ENCODE data around the gene LHX3. TPM values are rescaled to one million over a fixed set of nuclear protein-coding genes. Genes with fewer than 3 reads are reported as not detected.

The LHX3 gene
- total RNA-seq, 1 experiment from 2014 or later = not detected

DNA sequence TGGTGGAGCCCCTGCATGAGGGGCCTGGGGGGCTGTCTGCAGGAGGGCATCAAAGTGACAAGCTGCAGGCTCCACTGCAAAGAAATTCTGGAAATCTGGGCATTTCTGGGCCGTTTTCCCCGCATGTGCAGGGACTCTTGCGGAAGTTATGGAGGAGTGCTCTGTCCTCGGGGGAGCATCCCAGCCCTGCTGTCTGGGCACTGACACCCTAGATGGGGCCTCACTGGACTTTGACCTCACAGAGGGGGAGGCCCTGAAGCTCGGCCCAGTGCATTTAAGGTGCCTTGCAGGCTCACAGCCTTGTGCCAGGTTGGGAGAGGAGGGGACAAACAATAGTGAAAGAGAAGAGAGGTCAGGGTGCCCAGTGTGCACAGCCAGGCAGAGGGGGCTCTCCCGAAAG is 35.4 kb downstream of the LHX3 start:
- Histone ChIP-seq H3K79me2 (ENCODE audit: insufficient read depth, low read length) (no peaks in the 10 kb centered on the region), H3K79me1 (ENCODE audit: insufficient read depth, low read depth, low read length, poor library complexity, severe bottlenecking) (no peaks in the 10 kb centered on the region), H3K14ac (ENCODE audit: insufficient read depth, low read length) (no peak overlapping the region), H3K18ac (ENCODE audit: insufficient read length, low read depth, low read length) (no peak overlapping the region), H2BK120ac (ENCODE audit: low read depth, low read length, poor library complexity, severe bottlenecking) (no peak overlapping the region), H3K23ac (ENCODE audit: insufficient read length, low read depth, low read length) (no peak overlapping the region), H4K8ac (replicated peaks; ENCODE audit: insufficient read length, low read depth, low read length) (no peak overlapping the region), H4K20me1 (ENCODE audit: control insufficient read depth, insufficient read depth, insufficient read length) (no peaks in the 10 kb centered on the region), H3K27me3 (ENCODE audit: insufficient read depth, low read length) (no peaks in the 10 kb centered on the region), H3K27ac (ENCODE audit: insufficient read length, low read depth, low read length) (no peak overlapping the region), H2BK15ac (ENCODE audit: low read depth, low read length) (no peak overlapping the region), H3K4me1 (ENCODE audit: insufficient read depth, low read length) (peaks cover 1% of the 10 kb centered on the region; the same call in 1 of the 2 replicates), H4K91ac (ENCODE audit: insufficient read length, low read depth, low read length) (no peak overlapping the region), H3K4ac (ENCODE audit: low read depth, low read length) (no peak overlapping the region), H3K9me3 (ENCODE audit: control insufficient read depth, low read depth, low read length) (no peaks in the 10 kb centered on the region), H3K4me2 (ENCODE audit: insufficient read depth, insufficient read length, low read length) (no peak overlapping the region), H3K23me2 (ENCODE audit: insufficient read length, low read depth, low read length, poor library complexity, severe bottlenecking) (no peaks in the 10 kb centered on the region), H3T11ph (ENCODE audit: low read length) (no peak overlapping the region), H3K9ac (ENCODE audit: extremely low read depth, insufficient read length, low read length) (no peak overlapping the region), H2BK20ac (ENCODE audit: low read depth, low read length, poor library complexity, severe bottlenecking) (no peak overlapping the region), H2AFZ (ENCODE audit: low read length) (no peak overlapping the region), H4K5ac (ENCODE audit: insufficient read length, low read depth, low read length) (no peak overlapping the region), H2BK5ac (ENCODE audit: insufficient read length, low read length) (no peak overlapping the region), H2BK12ac (ENCODE audit: insufficient read length, low read depth, low read length) (no peak overlapping the region), H3K56ac (ENCODE audit: insufficient read length, low read depth, low read length) (no peak overlapping the region), H2AK5ac (ENCODE audit: insufficient read length, low read length) (no peak overlapping the region)
- Mint-ChIP-seq H3K9me3 (peaks cover 3 to 5% of the 10 kb centered on the region in 2 experiments; a peak in 3 of 5 replicates), H3K36me3 (ENCODE audit: insufficient read depth in 1 of 3, low read depth in 3 of 3) (no peaks in the 10 kb centered on the region; a peak in 3 of 7 replicates), H3K27me3 (ENCODE audit: low read depth) (peaks cover 2% of the 10 kb centered on the region), H3K4me1 (peaks cover 22 to 34% of the 10 kb centered on the region in 2 experiments), H3K27ac (peak overlapping the region in 1 of 3 experiments; percentile 24; a peak in 1 of 7 replicates), H3K4me3 (no peak overlapping the region)
- no peak for DNase-seq
- no CpG with 5 or more reads among the region's 6 CpGs for WGBS (ENCODE audit: extremely low coverage, insufficient read length, low lambda C conversion rate)
- TF ChIP-seq, protein P1, sequence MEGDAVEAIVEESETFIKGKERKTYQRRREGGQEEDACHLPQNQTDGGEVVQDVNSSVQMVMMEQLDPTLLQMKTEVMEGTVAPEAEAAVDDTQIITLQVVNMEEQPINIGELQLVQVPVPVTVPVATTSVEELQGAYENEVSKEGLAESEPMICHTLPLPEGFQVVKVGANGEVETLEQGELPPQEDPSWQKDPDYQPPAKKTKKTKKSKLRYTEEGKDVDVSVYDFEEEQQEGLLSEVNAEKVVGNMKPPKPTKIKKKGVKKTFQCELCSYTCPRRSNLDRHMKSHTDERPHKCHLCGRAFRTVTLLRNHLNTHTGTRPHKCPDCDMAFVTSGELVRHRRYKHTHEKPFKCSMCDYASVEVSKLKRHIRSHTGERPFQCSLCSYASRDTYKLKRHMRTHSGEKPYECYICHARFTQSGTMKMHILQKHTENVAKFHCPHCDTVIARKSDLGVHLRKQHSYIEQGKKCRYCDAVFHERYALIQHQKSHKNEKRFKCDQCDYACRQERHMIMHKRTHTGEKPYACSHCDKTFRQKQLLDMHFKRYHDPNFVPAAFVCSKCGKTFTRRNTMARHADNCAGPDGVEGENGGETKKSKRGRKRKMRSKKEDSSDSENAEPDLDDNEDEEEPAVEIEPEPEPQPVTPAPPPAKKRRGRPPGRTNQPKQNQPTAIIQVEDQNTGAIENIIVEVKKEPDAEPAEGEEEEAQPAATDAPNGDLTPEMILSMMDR (conservative IDR thresholded peaks at IDR 0.05) = no peak

Measured in H9 (cell line).